MM.1S (cell line): ENCODE results near the gene C10orf95.

ENCODE experiments used
- DNase-seq: peaks from one replicate; pipeline ENCODE4 v3.0.0-alpha.2; 2015
- H2AFZ ChIP-seq: fragments of 300-600 bp; sonication (generic); 2 replicates; pipeline ENCODE4 v1.6.0; 2016; ENCODE audit warnings: antibody characterized with exemption, low read length
- H3F3A ChIP-seq: fragments of 300-600 bp; sonication (generic); 2 replicates; pipeline ENCODE4 v1.6.1; 2016; ENCODE audit warnings: mild to moderate bottlenecking, antibody characterized with exemption, low read length, moderate library complexity, mixed read lengths; ENCODE audit not compliant: insufficient read depth
- H3K27ac ChIP-seq: fragments of 300-600 bp; sonication (generic); 2 replicates; pipeline ENCODE4 v1.5.1; 2016; ENCODE audit warnings: mild to moderate bottlenecking, low read length
- H3K27me3 ChIP-seq: fragments of 300-600 bp; sonication (generic); replicated peaks from 2 replicates; pipeline ENCODE4 v1.6.0; 2016; ENCODE audit warnings: low read length; ENCODE audit not compliant: insufficient read depth
- H3K36me3 ChIP-seq: fragments of 300-600 bp; sonication (generic); replicated peaks from 2 replicates; pipeline ENCODE4 v1.6.1; 2016; ENCODE audit warnings: mild to moderate bottlenecking, low read length, mixed read lengths; ENCODE audit not compliant: insufficient read depth
- H3K4me1 ChIP-seq: fragments of 300-600 bp; sonication (generic); 2 replicates; pipeline ENCODE4 v1.6.1; 2016; ENCODE audit warnings: low read length, mixed read lengths
- H3K4me2 ChIP-seq: fragments of 300-600 bp; sonication (generic); 2 replicates; pipeline ENCODE4 v1.6.0; 2016; ENCODE audit warnings: low read depth, low read length
- H3K4me3 ChIP-seq: fragments of 300-600 bp; sonication (generic); 2 replicates; pipeline ENCODE4 v1.5.1; 2016; ENCODE audit warnings: low read length, mixed read lengths
- H3K79me2 ChIP-seq: fragments of 300-600 bp; sonication (generic); 2 replicates; pipeline ENCODE4 v1.6.1; 2016; ENCODE audit warnings: mixed run types, low read length, mixed read lengths
- H3K9ac ChIP-seq: fragments of 300-600 bp; sonication (generic); 2 replicates; pipeline ENCODE4 v1.6.1; 2016; ENCODE audit warnings: low read length, mixed read lengths
- H3K9me2 ChIP-seq: fragments of 300-600 bp; sonication (generic); replicated peaks from 2 replicates; pipeline ENCODE4 v1.6.1; 2016; ENCODE audit warnings: mild to moderate bottlenecking, low read length, mixed read lengths; ENCODE audit not compliant: insufficient read depth
- H3K9me3 ChIP-seq: fragments of 300-600 bp; sonication (generic); replicated peaks from 2 replicates; pipeline ENCODE4 v1.6.1; 2016; ENCODE audit warnings: mild to moderate bottlenecking, low read length, mixed read lengths; ENCODE audit not compliant: insufficient read depth
- H4K20me1 ChIP-seq: fragments of 300-600 bp; sonication (generic); 2 replicates; pipeline ENCODE4 v1.6.1; 2016; ENCODE audit warnings: mild to moderate bottlenecking, low read length, moderate library complexity, mixed read lengths; ENCODE audit not compliant: insufficient read depth
- EZH2 ChIP-seq: fragments of 300-600 bp; sonication (generic); optimal IDR thresholded peaks from 2 replicates; pipeline ENCODE3; 2017; ENCODE audit warnings: low read depth, mild to moderate bottlenecking, antibody characterized with exemption, low read length, mixed read lengths
- EZH2phosphoT487 ChIP-seq: fragments of 300-600 bp; sonication (generic); IDR thresholded peaks from 2 replicates; pipeline ENCODE4 v1.6.1; 2018; ENCODE audit warnings: antibody characterized with exemption, low read length
- TF ChIP-seq, protein P1 (sequence below): fragments of 300-600 bp; sonication (generic); IDR thresholded peaks from 2 replicates; pipeline ENCODE4 v1.5.1; 2016; ENCODE audit warnings: antibody characterized with exemption, low read length, mixed read lengths

Gene C10orf95

DNA sequence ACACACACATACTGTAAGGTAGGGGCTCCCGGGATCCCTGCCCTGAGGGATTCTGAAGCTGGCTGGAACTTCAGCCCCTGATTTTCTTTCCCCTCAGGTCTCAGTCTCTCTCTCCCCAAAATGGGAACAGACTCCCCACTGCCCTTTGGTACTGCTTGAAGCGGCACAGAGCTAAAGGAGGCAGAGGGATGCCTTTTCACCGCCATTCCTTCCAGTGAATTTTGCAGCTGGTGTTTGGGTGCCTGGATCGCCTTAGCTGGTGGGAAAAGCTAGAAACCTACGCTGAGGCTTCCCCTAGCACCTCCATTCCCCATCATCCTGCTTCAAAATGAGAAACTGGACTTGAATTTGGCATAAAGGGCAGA lies 16.2 kb downstream of the C10orf95 start:
- no peak for DNase-seq
- Histone ChIP-seq H3K4me3 (no peak overlapping the region), H3K4me1 (peaks cover 11% of the 10 kb centered on the region; the same call in 1 of the 2 replicates), H3F3A (peaks cover 10% of the 10 kb centered on the region; the same call in 1 of the 2 replicates), H3K27ac (no peak overlapping the region), H4K20me1 (no peaks in the 10 kb centered on the region), H3K27me3 (peaks cover 19% of the 10 kb centered on the region), H3K9me2 (no peaks in the 10 kb centered on the region), H3K79me2 (peaks cover 16% of the 10 kb centered on the region), H3K9me3 (no peaks in the 10 kb centered on the region), H3K36me3 (no peaks in the 10 kb centered on the region), H3K9ac (no peak overlapping the region), H2AFZ (0 out of 2 replicates have a peak overlapping the region, but pooled peaks have one; percentile 55), H3K4me2 (peak overlapping the region; percentile 71)
- TF ChIP-seq EZH2 = no peak
- TF ChIP-seq EZH2phosphoT487 = no peak
- TF ChIP-seq, protein P1, sequence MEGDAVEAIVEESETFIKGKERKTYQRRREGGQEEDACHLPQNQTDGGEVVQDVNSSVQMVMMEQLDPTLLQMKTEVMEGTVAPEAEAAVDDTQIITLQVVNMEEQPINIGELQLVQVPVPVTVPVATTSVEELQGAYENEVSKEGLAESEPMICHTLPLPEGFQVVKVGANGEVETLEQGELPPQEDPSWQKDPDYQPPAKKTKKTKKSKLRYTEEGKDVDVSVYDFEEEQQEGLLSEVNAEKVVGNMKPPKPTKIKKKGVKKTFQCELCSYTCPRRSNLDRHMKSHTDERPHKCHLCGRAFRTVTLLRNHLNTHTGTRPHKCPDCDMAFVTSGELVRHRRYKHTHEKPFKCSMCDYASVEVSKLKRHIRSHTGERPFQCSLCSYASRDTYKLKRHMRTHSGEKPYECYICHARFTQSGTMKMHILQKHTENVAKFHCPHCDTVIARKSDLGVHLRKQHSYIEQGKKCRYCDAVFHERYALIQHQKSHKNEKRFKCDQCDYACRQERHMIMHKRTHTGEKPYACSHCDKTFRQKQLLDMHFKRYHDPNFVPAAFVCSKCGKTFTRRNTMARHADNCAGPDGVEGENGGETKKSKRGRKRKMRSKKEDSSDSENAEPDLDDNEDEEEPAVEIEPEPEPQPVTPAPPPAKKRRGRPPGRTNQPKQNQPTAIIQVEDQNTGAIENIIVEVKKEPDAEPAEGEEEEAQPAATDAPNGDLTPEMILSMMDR = no peak

DNA sequence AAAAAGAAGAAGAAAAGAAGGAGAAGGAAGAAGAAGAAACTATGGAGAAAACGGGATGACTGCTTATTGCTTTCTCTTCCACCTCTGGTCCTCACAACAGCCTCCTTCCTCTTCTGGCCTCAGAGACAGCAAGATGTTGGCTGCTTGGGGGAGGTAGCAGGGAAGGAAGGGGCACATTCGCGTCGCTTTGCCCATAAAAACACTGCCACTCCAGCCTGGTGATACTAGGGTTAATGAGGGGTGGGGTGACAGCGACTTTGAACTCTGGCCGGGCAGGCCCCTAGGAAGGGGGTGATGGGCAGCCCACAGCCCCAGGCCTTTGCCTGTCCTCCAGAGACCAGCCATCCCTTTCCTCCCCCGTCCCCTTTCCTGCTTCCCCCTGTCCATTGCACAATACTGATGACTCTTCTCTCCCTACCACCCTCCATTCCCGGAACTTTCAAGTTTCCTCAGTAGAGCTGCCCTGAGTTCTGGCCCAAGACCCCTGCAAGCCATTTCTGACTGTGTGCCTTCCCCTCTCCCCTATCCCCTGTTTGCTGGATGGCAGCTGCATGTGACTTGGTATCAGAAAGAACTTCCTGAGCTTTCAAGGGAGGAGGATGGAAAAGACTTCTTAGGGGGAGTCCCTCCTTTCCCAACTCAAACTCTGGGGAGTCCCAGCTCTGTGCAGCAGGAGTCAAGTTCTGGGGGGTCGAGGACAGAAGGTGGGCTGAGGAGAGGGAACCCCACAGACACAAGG lies 16.8 kb downstream of the C10orf95 start:
- peaks cover 11% of the 10 kb centered on the region; the same call in 1 of the 2 replicates for H3K4me1 ChIP-seq
- TF ChIP-seq, protein P1 = no peak
- no peak for TF ChIP-seq EZH2
- no peak for TF ChIP-seq EZH2phosphoT487
- no peaks in the 10 kb centered on the region for H3K9me2 ChIP-seq
- no peak for DNase-seq
- peaks cover 19% of the 10 kb centered on the region for H3K27me3 ChIP-seq
- no peak overlapping the region for H2AFZ ChIP-seq
- H3K27ac ChIP-seq = no peak overlapping the region
- no peaks in the 10 kb centered on the region for H4K20me1 ChIP-seq
- H3K4me2 ChIP-seq = no peak overlapping the region
- no peaks in the 10 kb centered on the region for H3K9me3 ChIP-seq
- H3K36me3 ChIP-seq = no peaks in the 10 kb centered on the region
- peaks cover 16% of the 10 kb centered on the region for H3K79me2 ChIP-seq
- peaks cover 10% of the 10 kb centered on the region; the same call in 1 of the 2 replicates for H3F3A ChIP-seq
- H3K9ac ChIP-seq = no peak overlapping the region
- H3K4me3 ChIP-seq = no peak overlapping the region

DNA sequence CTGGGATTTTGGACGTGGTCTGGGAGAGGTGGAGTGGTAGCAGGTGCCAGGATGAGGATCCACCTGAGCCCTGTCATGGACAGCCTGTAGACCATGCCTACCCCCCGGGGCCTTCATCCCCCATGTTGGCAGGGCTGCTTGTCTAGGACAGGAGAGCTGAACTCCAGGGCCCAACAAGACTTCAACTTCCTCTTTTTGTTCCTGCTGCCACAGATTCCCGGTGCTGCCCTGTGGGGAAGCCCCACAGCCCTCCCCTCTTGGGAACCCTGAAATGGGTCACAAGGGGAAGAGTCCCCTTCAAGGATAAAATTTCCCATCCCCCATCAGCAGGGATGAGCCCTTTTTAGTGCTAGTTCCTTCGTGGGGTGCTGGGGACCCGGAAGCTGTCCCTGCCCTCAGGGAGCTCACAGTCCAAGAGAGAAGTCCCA lies 17.7 kb downstream of the C10orf95 start:
- Histone ChIP-seq H3K9me2 (no peaks in the 10 kb centered on the region), H3F3A (peaks cover 10% of the 10 kb centered on the region; the same call in 1 of the 2 replicates), H3K27me3 (peaks cover 19% of the 10 kb centered on the region), H3K36me3 (no peaks in the 10 kb centered on the region), H3K79me2 (peaks cover 16% of the 10 kb centered on the region), H2AFZ (no peak overlapping the region), H3K9me3 (no peaks in the 10 kb centered on the region), H3K4me3 (no peak overlapping the region), H4K20me1 (no peaks in the 10 kb centered on the region), H3K27ac (no peak overlapping the region), H3K9ac (no peak overlapping the region), H3K4me1 (peaks cover 11% of the 10 kb centered on the region; the same call in 1 of the 2 replicates), H3K4me2 (peak overlapping the region; percentile 79; the same call in 1 of the 2 replicates)
- DNase-seq = no peak
- TF ChIP-seq EZH2phosphoT487 (no peak), EZH2 (no peak)
- TF ChIP-seq, protein P1 = no peak
